IMR-90 (cell line): ENCODE data around the gene LHFPL6. TPM values are rescaled to one million over a fixed set of nuclear protein-coding genes. Genes with fewer than 3 reads are reported as not detected.

Experiments used
- ATAC-seq: fragments of 200-7000 bp; cut with Tn5 transposase; 2 replicates; pipeline ENCODE4 v1.9.1; 2020; ENCODE audit warnings: low read depth, mild to moderate bottlenecking, moderate library complexity
- BruUV-seq: library from RNA; stranded (reverse); fragments of 400-500 nt; replicated peaks from 2 replicates; lab custom pipeline; 2021; lab: Mats Ljungman, UMichigan
- CTCF ChIA-PET: fragments of 300-600 bp; formaldehyde crosslinking; extraction: SDS; loops from one replicate; lab custom pipeline; 2021; ENCODE audit warnings: antibody characterized with exemption; lab: Yijun Ruan, JAX
- POLR2A ChIA-PET: fragments of 300-600 bp; sonication (Branson Sonifier 250); formaldehyde crosslinking; loops from one replicate; lab custom pipeline; 2022; ENCODE audit warnings: antibody characterized with exemption; ENCODE audit not compliant: unreplicated experiment; lab: Charles Lee
- DNase-seq: peaks from one replicate; pipeline ENCODE4 v3.0.0; 2013
- H2AFZ ChIP-seq: replicated peaks from 2 replicates; pipeline ENCODE3; 2013; ENCODE audit warnings: low read length, mild to moderate bottlenecking; ENCODE audit not compliant: poor library complexity
- H2AK5ac ChIP-seq: 2 replicates; pipeline ENCODE4 v1.6.1; 2013; ENCODE audit warnings: low read depth, low read length, inconsistent platforms
- H2AK9ac ChIP-seq: replicated peaks from 2 replicates; pipeline ENCODE3; 2013; ENCODE audit warnings: mild to moderate bottlenecking, low read depth, low read length, moderate library complexity; ENCODE audit not compliant: poor library complexity
- H2BK120ac ChIP-seq: 2 replicates; pipeline ENCODE4 v1.6.1; 2013; ENCODE audit warnings: low read depth, low read length, inconsistent platforms
- H2BK15ac ChIP-seq: 3 replicates; pipeline ENCODE4 v1.6.1; 2013; ENCODE audit warnings: low read depth, low read length, inconsistent platforms
- H2BK20ac ChIP-seq: 2 replicates; pipeline ENCODE4 v1.6.1; 2013; ENCODE audit warnings: low read depth, mild to moderate bottlenecking, inconsistent platforms, low read length, moderate library complexity
- H2BK5ac ChIP-seq: 2 replicates; pipeline ENCODE4 v1.6.1; 2013; ENCODE audit warnings: mild to moderate bottlenecking, low read depth, low read length, inconsistent platforms; ENCODE audit not compliant: poor library complexity, severe bottlenecking
- H3K14ac ChIP-seq: replicated peaks from 2 replicates; pipeline ENCODE4 v1.6.1; 2013; ENCODE audit warnings: low read depth, low read length, inconsistent platforms
- H3K18ac ChIP-seq: 2 replicates; pipeline ENCODE4 v1.6.1; 2013; ENCODE audit warnings: low read depth, low read length, control low read depth
- H3K23ac ChIP-seq: 2 replicates; pipeline ENCODE4 v1.6.1; 2013; ENCODE audit warnings: low read depth, low read length, inconsistent platforms
- H3K27ac ChIP-seq: 2 replicates; pipeline ENCODE4 v1.5.1; 2013; ENCODE audit warnings: mild to moderate bottlenecking, control low read depth, low read length; ENCODE audit not compliant: insufficient read depth
- H3K27me3 ChIP-seq: 2 replicates; pipeline ENCODE4 v1.6.1; 2013; ENCODE audit warnings: low read length; ENCODE audit not compliant: control insufficient read depth, insufficient read depth
- H3K36me3 ChIP-seq: 2 replicates; pipeline ENCODE4 v1.6.1; 2013; ENCODE audit warnings: low read length, mixed read lengths; ENCODE audit not compliant: control insufficient read depth, insufficient read depth
- H3K4ac ChIP-seq: 2 replicates; pipeline ENCODE4 v1.6.1; 2013; ENCODE audit warnings: low read depth, low read length, inconsistent platforms
- H3K4me1 ChIP-seq: 2 replicates; pipeline ENCODE4 v1.6.1; 2013; ENCODE audit warnings: low read length, mixed read lengths; ENCODE audit not compliant: control insufficient read depth, insufficient read depth
- H3K4me2 ChIP-seq: 2 replicates; pipeline ENCODE4 v1.6.1; 2013; ENCODE audit warnings: low read depth, mild to moderate bottlenecking, control low read depth, low read length, moderate library complexity
- H3K4me3 ChIP-seq: 2 replicates; pipeline ENCODE4 v1.5.1; 2013; ENCODE audit warnings: low read depth, mild to moderate bottlenecking, control low read depth, low read length, moderate library complexity; ENCODE audit not compliant: insufficient read depth
- H3K56ac ChIP-seq: 2 replicates; pipeline ENCODE4 v1.6.1; 2013; ENCODE audit warnings: low read length, inconsistent platforms; ENCODE audit not compliant: insufficient read depth; ENCODE audit errors: extremely low read depth
- H3K79me1 ChIP-seq, 2 experiments: 2 replicates each; pipeline ENCODE4 v1.6.1; 2013; ENCODE audit warnings: low read length in 2 of 2, inconsistent platforms in 1 of 2, low read depth in 1 of 2
- H3K9ac ChIP-seq: 2 replicates; pipeline ENCODE4 v1.6.1; 2013; ENCODE audit warnings: low read depth, low read length, control low read depth
- H3K9me1 ChIP-seq: 2 replicates; pipeline ENCODE4 v1.6.1; 2013; ENCODE audit warnings: low read length, inconsistent platforms; ENCODE audit not compliant: insufficient read depth
- H3K9me3 ChIP-seq: 2 replicates; pipeline ENCODE4 v1.6.1; 2013; ENCODE audit warnings: low read length; ENCODE audit not compliant: control insufficient read depth, insufficient read depth
- H4K20me1 ChIP-seq: 2 replicates; pipeline ENCODE4 v1.6.1; 2013; ENCODE audit warnings: low read length, inconsistent platforms; ENCODE audit not compliant: insufficient read depth
- H4K5ac ChIP-seq: 2 replicates; pipeline ENCODE4 v1.6.1; 2013; ENCODE audit warnings: mild to moderate bottlenecking, low read depth, low read length, control low read depth
- H4K8ac ChIP-seq, 2 experiments: 2 replicates each; pipeline ENCODE4 v1.6.1; 2013; ENCODE audit warnings: low read depth in 2 of 2, low read length in 2 of 2, control low read depth in 1 of 2, inconsistent platforms in 1 of 2
- H4K91ac ChIP-seq: 2 replicates; pipeline ENCODE4 v1.6.1; 2013; ENCODE audit warnings: low read depth, low read length, inconsistent platforms; ENCODE audit not compliant: insufficient read depth
- BHLHE40 ChIP-seq: fragments of 150-350 bp; IDR thresholded peaks from 2 replicates; pipeline ENCODE4 v1.6.1; 2016; ENCODE audit warnings: mild to moderate bottlenecking, low read depth, low read length
- CEBPB ChIP-seq: IDR thresholded peaks from 2 replicates; pipeline ENCODE4 v1.6.1; 2012; ENCODE audit warnings: low read depth, low read length, improper control_type of control experiment
- CHD1 ChIP-seq: IDR thresholded peaks from 2 replicates; pipeline ENCODE4 v1.6.1; 2012; ENCODE audit warnings: low read depth, low read length, improper control_type of control experiment
- FOS ChIP-seq: fragments of 150-350 bp; IDR thresholded peaks from 2 replicates; pipeline ENCODE4 v1.6.1; 2016; ENCODE audit warnings: low read depth, low read length
- MAFK ChIP-seq: IDR thresholded peaks from 2 replicates; pipeline ENCODE4 v1.6.1; 2012; ENCODE audit warnings: low read depth, low read length, improper control_type of control experiment
- MAZ ChIP-seq: IDR thresholded peaks from 2 replicates; pipeline ENCODE4 v1.6.1; 2012; ENCODE audit warnings: low read depth, mild to moderate bottlenecking, low read length, improper control_type of control experiment, moderate library complexity, borderline replicate concordance
- MXI1 ChIP-seq: IDR thresholded peaks from 2 replicates; pipeline ENCODE4 v1.6.1; 2012; ENCODE audit warnings: low read depth, mild to moderate bottlenecking, low read length, moderate library complexity, borderline replicate concordance
- NFE2L2 ChIP-seq: fragments of 150-350 bp; IDR thresholded peaks from 2 replicates; pipeline ENCODE4 v1.6.1; 2016; ENCODE audit warnings: low read depth, mild to moderate bottlenecking, low read length
- POLR2A ChIP-seq: IDR thresholded peaks from 2 replicates; pipeline ENCODE4 v1.6.1; 2012; ENCODE audit warnings: mild to moderate bottlenecking, low read depth, low read length
- RAD21 ChIP-seq: IDR thresholded peaks from 2 replicates; pipeline ENCODE4 v1.6.1; 2012; ENCODE audit warnings: low read length, improper control_type of control experiment
- RCOR1 ChIP-seq: IDR thresholded peaks from 2 replicates; pipeline ENCODE4 v1.6.1; 2012; ENCODE audit warnings: mild to moderate bottlenecking, low read length, improper control_type of control experiment; ENCODE audit not compliant: insufficient replicate concordance
- RFX5 ChIP-seq: IDR thresholded peaks from 2 replicates; pipeline ENCODE4 v1.8.0; 2012; ENCODE audit warnings: low read depth, mild to moderate bottlenecking, low read length, moderate library complexity
- SMC3 ChIP-seq: fragments of 150-350 bp; IDR thresholded peaks from 2 replicates; pipeline ENCODE4 v1.6.1; 2016; ENCODE audit warnings: low read depth, mild to moderate bottlenecking, antibody characterized with exemption, low read length, moderate library complexity
- WGBS, 2 experiments: methylation state at CpG; one replicate each; pipeline versions ENCODE4 v1.1.5 to v1.1.7; 2013; ENCODE audit warnings: missing lambda C conversion rate in 2 of 2; ENCODE audit not compliant: insufficient read length in 1 of 2; ENCODE audit errors: extremely low coverage in 2 of 2; 5-methylcytosine and 5-hydroxymethylcytosine counted together
- dilution Hi-C: fragments of 300-500 bp; cut with HindIII; formaldehyde crosslinking; loops from one replicate; pipeline ENCODE4 v1.14.3; 2018; ENCODE audit warnings: low sequenced_read_pairs; ENCODE audit not compliant: unreplicated experiment
- in situ Hi-C: fragments of 300-500 bp; cut with MboI; formaldehyde crosslinking; loops from 3 replicates; pipeline ENCODE4 v1.14.3; 2019; ENCODE audit warnings: low sequenced_read_pairs, inconsistent platforms, mixed read lengths
- intact Hi-C: fragments of 100-400 bp; cut with micrococcal nuclease; formaldehyde crosslinking; loops from 2 replicates; pipeline ENCODE4 v1.10.0; 2022
- polyA plus RNA-seq, 3 experiments: library from polyadenylated mRNA; depleted of rRNA; stranded (reverse); fragments of >200 nt; gene quantifications; 2 replicates each; pipeline ENCODE4 v1.2.3, GENCODE V29; 2012; ENCODE audit warnings: low replicate concordance in 1 of 3
- total RNA-seq: library from RNA; depleted of rRNA; stranded (reverse); fragments of >200 nt; gene quantifications from 2 replicates; pipeline ENCODE4 v1.2.3, GENCODE V29; 2012
- TF ChIP-seq, protein P1 (sequence below): fragments of 150-350 bp; IDR thresholded peaks from 2 replicates; pipeline ENCODE4 v1.6.1; 2017; ENCODE audit warnings: mild to moderate bottlenecking, antibody characterized with exemption, low read length, low read depth
- TF ChIP-seq, protein P2 (sequence below): fragments of 150-350 bp; IDR thresholded peaks from 2 replicates; pipeline ENCODE4 v1.6.1; 2016; ENCODE audit warnings: low read depth, mild to moderate bottlenecking, low read length, moderate library complexity, borderline replicate concordance
- TF ChIP-seq, protein P3 (sequence below): conservative IDR thresholded peaks from 2 replicates; pipeline ENCODE4 v1.5.1; 2012; ENCODE audit warnings: mild to moderate bottlenecking, low read depth, low read length, improper control_type of control experiment

LHFPL6 gene
- total and polyA plus RNA-seq, 2 of the 4 experiments (the other 2 are of a cell fraction): 24.7 to 36.1 TPM

- DNase-seq (no peak), ATAC-seq (no peak)
- Histone ChIP-seq H2BK15ac (no peak overlapping the region), H3K9me1 (0 out of 2 replicates have a peak, but pooled peaks cover 8% of the 10 kb centered on the region), H2AFZ (no peak overlapping the region), H3K79me1 (peaks cover 19 to 33% of the 10 kb centered on the region in 2 experiments), H2BK5ac (no peak overlapping the region), H4K5ac (no peak overlapping the region), H3K9me3 (no peaks in the 10 kb centered on the region), H3K4me3 (no peak overlapping the region), H3K27ac (no peak overlapping the region), H4K8ac (no peak overlapping the region), H3K36me3 (no peaks in the 10 kb centered on the region), H4K20me1 (no peaks in the 10 kb centered on the region), H3K23ac (no peak overlapping the region), H3K4me1 (peaks cover 6% of the 10 kb centered on the region), H3K14ac (no peak overlapping the region), H3K27me3 (no peaks in the 10 kb centered on the region), H2BK20ac (no peak overlapping the region), H4K91ac (no peak overlapping the region), H3K9ac (no peak overlapping the region), H3K4me2 (no peak overlapping the region), H3K18ac (no peak overlapping the region), H2BK120ac (no peak overlapping the region), H2AK9ac (no peak overlapping the region), H2AK5ac (no peak overlapping the region), H3K56ac (no peak overlapping the region), H3K4ac (no peak overlapping the region)
- dilution Hi-C loops (no loop called here), intact Hi-C loops (no loop called here), in situ Hi-C loops (no loop called here)
- POLR2A ChIA-PET: no interaction called here
- TF ChIP-seq FOS: no peak
- no peak for TF ChIP-seq CHD1
- TF ChIP-seq RFX5: no peak
- TF ChIP-seq, protein P1, sequence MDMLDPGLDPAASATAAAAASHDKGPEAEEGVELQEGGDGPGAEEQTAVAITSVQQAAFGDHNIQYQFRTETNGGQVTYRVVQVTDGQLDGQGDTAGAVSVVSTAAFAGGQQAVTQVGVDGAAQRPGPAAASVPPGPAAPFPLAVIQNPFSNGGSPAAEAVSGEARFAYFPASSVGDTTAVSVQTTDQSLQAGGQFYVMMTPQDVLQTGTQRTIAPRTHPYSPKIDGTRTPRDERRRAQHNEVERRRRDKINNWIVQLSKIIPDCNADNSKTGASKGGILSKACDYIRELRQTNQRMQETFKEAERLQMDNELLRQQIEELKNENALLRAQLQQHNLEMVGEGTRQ: no peak
- TF ChIP-seq, protein P2, sequence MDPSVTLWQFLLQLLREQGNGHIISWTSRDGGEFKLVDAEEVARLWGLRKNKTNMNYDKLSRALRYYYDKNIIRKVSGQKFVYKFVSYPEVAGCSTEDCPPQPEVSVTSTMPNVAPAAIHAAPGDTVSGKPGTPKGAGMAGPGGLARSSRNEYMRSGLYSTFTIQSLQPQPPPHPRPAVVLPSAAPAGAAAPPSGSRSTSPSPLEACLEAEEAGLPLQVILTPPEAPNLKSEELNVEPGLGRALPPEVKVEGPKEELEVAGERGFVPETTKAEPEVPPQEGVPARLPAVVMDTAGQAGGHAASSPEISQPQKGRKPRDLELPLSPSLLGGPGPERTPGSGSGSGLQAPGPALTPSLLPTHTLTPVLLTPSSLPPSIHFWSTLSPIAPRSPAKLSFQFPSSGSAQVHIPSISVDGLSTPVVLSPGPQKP: no peak
- no peak for TF ChIP-seq BHLHE40
- TF ChIP-seq, protein P3, sequence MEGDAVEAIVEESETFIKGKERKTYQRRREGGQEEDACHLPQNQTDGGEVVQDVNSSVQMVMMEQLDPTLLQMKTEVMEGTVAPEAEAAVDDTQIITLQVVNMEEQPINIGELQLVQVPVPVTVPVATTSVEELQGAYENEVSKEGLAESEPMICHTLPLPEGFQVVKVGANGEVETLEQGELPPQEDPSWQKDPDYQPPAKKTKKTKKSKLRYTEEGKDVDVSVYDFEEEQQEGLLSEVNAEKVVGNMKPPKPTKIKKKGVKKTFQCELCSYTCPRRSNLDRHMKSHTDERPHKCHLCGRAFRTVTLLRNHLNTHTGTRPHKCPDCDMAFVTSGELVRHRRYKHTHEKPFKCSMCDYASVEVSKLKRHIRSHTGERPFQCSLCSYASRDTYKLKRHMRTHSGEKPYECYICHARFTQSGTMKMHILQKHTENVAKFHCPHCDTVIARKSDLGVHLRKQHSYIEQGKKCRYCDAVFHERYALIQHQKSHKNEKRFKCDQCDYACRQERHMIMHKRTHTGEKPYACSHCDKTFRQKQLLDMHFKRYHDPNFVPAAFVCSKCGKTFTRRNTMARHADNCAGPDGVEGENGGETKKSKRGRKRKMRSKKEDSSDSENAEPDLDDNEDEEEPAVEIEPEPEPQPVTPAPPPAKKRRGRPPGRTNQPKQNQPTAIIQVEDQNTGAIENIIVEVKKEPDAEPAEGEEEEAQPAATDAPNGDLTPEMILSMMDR: no peak
- TF ChIP-seq SMC3: no peak
- no peak for TF ChIP-seq MXI1
- TF ChIP-seq POLR2A: no peak
- no peak for TF ChIP-seq RCOR1
- no peak for TF ChIP-seq CEBPB
- no peak for TF ChIP-seq MAFK
- no peak for TF ChIP-seq RAD21
- no peak for TF ChIP-seq NFE2L2
- no peak for TF ChIP-seq MAZ
- no CpG with 5 or more reads among the region's 1 CpG for WGBS, 2 experiments
- no TSS peak for BruUV-seq
- CTCF ChIA-PET: no interaction called here
These were observed 92.7 kb downstream of the LHFPL6 start for GRCh38 chr13:39510316-39510695.
